ENCODE measurements around the gene CIZ1. TPM values are rescaled to one million over a fixed set of nuclear protein-coding genes. Genes with fewer than 3 reads are reported as not detected.

Gene CIZ1
- total and polyA plus RNA-seq, 2 donors from 2014 or later, result 48.1 to 89.9 TPM

DNA sequence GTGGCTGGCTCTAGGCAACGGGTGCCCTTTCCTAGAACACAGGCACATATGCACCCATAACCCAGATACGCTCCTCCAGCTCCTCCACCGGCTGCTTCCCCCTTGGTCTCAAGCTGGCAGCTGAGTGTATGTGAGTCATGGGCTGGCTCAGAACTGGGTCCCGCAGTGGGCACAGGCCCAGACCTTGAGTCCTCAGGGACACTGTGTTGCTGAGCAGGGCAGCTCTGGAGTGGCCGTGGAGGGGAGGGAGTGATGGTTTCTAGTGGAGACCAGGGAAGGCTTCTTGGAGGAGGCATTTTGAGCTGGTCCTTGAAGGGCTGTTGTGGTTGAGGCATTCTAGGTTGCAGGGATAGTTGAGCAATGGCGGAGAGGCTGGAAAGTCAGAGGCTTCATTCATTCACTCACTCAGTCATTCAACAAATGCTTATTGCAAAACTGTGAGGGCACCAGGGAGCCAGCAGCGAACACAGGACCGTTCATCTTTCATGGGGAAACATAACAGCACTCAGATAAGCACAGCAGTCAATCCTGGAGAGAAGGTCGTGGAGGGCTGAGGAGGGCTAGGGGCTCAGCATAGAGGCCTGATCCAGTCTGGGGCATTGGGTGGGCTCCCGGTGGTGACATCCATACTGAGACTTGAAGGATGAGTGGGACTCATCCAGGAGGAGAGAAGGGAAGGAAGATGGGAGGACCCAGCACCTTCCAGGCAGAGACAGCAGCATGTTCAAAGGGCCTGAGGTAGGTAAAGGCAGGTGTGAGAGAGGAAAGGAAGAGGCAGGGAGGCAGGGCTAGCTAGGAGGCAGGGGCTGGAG, 29.0 kb downstream of the CIZ1 start:
- H3K36me3 ChIP-seq (ENCODE audit: control insufficient read depth in 2 of 3, insufficient read depth in 3 of 3, low read length in 3 of 3), result peaks cover 2 to 20% (median 8%) of the 10 kb centered on the region in 3 donors
- TF ChIP-seq, protein P1, sequence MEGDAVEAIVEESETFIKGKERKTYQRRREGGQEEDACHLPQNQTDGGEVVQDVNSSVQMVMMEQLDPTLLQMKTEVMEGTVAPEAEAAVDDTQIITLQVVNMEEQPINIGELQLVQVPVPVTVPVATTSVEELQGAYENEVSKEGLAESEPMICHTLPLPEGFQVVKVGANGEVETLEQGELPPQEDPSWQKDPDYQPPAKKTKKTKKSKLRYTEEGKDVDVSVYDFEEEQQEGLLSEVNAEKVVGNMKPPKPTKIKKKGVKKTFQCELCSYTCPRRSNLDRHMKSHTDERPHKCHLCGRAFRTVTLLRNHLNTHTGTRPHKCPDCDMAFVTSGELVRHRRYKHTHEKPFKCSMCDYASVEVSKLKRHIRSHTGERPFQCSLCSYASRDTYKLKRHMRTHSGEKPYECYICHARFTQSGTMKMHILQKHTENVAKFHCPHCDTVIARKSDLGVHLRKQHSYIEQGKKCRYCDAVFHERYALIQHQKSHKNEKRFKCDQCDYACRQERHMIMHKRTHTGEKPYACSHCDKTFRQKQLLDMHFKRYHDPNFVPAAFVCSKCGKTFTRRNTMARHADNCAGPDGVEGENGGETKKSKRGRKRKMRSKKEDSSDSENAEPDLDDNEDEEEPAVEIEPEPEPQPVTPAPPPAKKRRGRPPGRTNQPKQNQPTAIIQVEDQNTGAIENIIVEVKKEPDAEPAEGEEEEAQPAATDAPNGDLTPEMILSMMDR (IDR thresholded peaks at IDR 0.05; ENCODE audit: borderline replicate concordance, extremely low read depth, insufficient read depth), result no peak
- no peak overlapping the region for H3K4me3 ChIP-seq (ENCODE audit: low read length in 3 of 3)
- FAIRE-seq (no peak), DNase-seq (peak in 2 of 5 donors; percentile 44 to 73)
- H3K27me3 ChIP-seq (ENCODE audit: control insufficient read depth, insufficient read depth, low read length), result no peaks in the 10 kb centered on the region
- H3K4me1 ChIP-seq (ENCODE audit: control insufficient read depth in 2 of 3, insufficient read depth in 2 of 3, low read depth in 1 of 3, low read length in 3 of 3), result peaks cover 0 to 9% (median 0%) of the 10 kb centered on the region in 3 donors
- no peak overlapping the region for H3K9ac ChIP-seq (ENCODE audit: low read length in 3 of 3)
- intact Hi-C loops (cut with DNase I), result no loop called here
- no peaks in the 10 kb centered on the region for H3K9me3 ChIP-seq (ENCODE audit: control insufficient read depth in 2 of 3, insufficient read depth in 1 of 3, low read length in 3 of 3)
- no peak overlapping the region for H3K27ac ChIP-seq (ENCODE audit: low read depth in 2 of 2, low read length in 2 of 2)

- intact Hi-C loops (cut with DNase I), result no loop called here
- Histone ChIP-seq H3K27me3 (ENCODE audit: control insufficient read depth, insufficient read depth, low read length) (no peaks in the 10 kb centered on the region), H3K4me1 (ENCODE audit: control insufficient read depth in 2 of 3, insufficient read depth in 2 of 3, low read depth in 1 of 3, low read length in 3 of 3) (peaks cover 0 to 9% (median 0%) of the 10 kb centered on the region in 3 donors), H3K36me3 (ENCODE audit: control insufficient read depth in 2 of 3, insufficient read depth in 3 of 3, low read length in 3 of 3) (peaks cover 0 to 10% (median 3%) of the 10 kb centered on the region in 3 donors), H3K9ac (ENCODE audit: low read length in 3 of 3) (no peak overlapping the region), H3K27ac (ENCODE audit: low read depth in 2 of 2, low read length in 2 of 2) (no peak overlapping the region), H3K4me3 (ENCODE audit: low read length in 3 of 3) (peak overlapping the region in 2 of 3 donors; percentile 68 to 88), H3K9me3 (ENCODE audit: control insufficient read depth in 2 of 3, insufficient read depth in 1 of 3, low read length in 3 of 3) (no peaks in the 10 kb centered on the region)
- no peak for FAIRE-seq
- no peak for DNase-seq
- TF ChIP-seq, protein P1 (IDR thresholded peaks at IDR 0.05; ENCODE audit: borderline replicate concordance, extremely low read depth, insufficient read depth), result no peak
These were observed 30.0 kb downstream of the CIZ1 start for GRCh38 chr9:128161215-128161902.

GRCh38 chr9:128160603-128160987, 30.8 kb downstream of the CIZ1 start:
- H3K4me3 ChIP-seq (ENCODE audit: low read length in 3 of 3), result peak overlapping the region; percentile 68 to 88 (median 68)
- no peaks in the 10 kb centered on the region for H3K9me3 ChIP-seq (ENCODE audit: control insufficient read depth in 2 of 3, insufficient read depth in 1 of 3, low read length in 3 of 3)
- DNase-seq (peak in 1 of 5 donors; percentile 32), FAIRE-seq (no peak)
- TF ChIP-seq, protein P1 (IDR thresholded peaks at IDR 0.05; ENCODE audit: borderline replicate concordance, extremely low read depth, insufficient read depth), result no peak
- H3K36me3 ChIP-seq (ENCODE audit: control insufficient read depth in 2 of 3, insufficient read depth in 3 of 3, low read length in 3 of 3), result peaks cover 0 to 8% (median 3%) of the 10 kb centered on the region in 3 donors
- H3K27me3 ChIP-seq (ENCODE audit: control insufficient read depth, insufficient read depth, low read length), result no peaks in the 10 kb centered on the region
- intact Hi-C loops (cut with DNase I), result no loop called here
- no peak overlapping the region for H3K27ac ChIP-seq (ENCODE audit: low read depth in 2 of 2, low read length in 2 of 2)
- peak overlapping the region; percentile 36 to 51 (median 49) for H3K9ac ChIP-seq (ENCODE audit: low read length in 3 of 3)
- H3K4me1 ChIP-seq (ENCODE audit: control insufficient read depth in 2 of 3, insufficient read depth in 2 of 3, low read depth in 1 of 3, low read length in 3 of 3), result peaks cover 0 to 9% (median 0%) of the 10 kb centered on the region in 3 donors

Measured in kidney (tissue), 14 donors.